HuH-7 (cell line): ENCODE results near the gene RBM43.
"Not testable (repeated sequence)": the region's sequence is repeated elsewhere in the genome, so short reads cannot be mapped to it uniquely, and the experiment has no call there.

Source experiments
- DNase-seq: peaks from one replicate; pipeline ENCODE4 v3.0.0; 2011; ENCODE audit warnings: low spot score

The RBM43 gene

GRCh38 chr2:151268085-151268484 lies 6.4 kb upstream of the RBM43 start:
- DNase-seq = no peak

DNA sequence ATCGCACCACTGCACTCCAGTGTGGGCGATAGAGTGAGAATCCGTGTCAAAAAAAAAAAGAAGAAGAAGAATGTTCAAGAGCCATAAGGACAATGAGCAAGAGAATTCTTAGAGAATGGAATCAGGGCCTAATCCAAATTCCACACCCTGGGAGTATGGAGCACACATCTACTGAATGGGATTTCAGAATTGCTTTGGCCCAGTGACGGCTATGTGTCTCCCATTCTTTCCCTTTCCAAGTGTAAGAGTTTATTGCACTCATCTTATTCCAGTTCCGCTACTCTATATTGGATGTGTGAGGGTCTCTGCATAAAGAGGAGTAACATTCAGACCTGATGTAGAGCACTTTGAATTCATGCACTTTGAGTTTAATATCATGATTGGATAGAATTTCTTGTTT lies 5.9 kb upstream of the RBM43 start:
- DNase-seq = no peak

- no peak for DNase-seq
These were observed 4.3 kb upstream of the RBM43 start for GRCh38 chr2:151265991-151266390.

GRCh38 chr2:151264157-151264825 lies 2.6 kb upstream of the RBM43 start:
- DNase-seq = peak; percentile 54

DNA sequence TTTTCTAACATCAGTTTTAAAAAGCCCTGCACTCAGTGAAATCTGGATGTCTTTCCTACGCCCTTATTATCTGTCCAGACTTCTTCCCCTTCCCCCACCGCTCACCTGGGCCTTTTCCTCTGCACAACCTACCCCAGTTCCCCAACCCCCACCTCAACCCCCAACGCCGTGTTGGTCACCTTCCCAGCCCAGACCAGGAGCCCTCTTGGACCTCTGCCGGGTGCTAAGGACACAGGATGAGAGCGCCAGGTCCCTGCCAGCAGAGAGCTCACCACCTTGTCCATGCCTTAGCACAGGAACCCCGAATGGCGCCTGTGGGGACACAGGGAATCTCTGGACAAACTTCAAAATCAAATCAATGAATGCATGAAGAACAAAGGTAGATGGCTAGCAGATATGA lies 966 bp upstream of the RBM43 start:
- DNase-seq = no peak

- DNase-seq = no peak
These were observed 271 bp upstream of the RBM43 start for GRCh38 chr2:151261977-151262291.

DNA sequence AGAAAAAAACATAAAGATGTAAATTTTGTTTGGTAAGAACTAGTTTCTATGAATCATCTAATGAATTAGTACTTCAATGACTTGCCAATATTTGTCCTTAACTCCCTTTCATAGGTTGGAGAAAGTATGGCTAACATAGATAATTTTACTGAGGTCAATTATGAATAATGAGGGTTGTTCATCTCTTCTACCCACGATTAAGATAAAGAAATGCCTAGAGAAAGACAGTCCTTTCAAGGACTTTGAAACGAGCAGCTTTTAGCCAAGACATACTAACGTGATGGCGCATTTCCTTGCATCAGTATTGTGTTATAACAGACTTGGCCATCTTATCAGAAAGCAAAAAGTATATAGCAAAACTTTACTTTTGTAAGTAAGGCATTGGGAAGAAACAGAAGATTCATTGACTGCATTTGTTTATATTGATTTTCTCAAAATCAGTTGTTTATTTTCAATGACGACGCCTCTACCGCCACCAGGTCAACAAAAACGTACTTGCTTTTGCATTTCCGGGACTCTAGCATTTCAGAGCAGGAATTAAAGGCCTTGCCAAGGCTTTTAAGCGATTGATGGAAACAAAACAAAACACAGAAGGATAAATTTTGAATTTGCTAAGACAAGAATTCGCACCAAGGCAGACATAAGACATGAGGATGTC lies 961 bp downstream of the RBM43 start:
- no peak for DNase-seq

- no peak for DNase-seq
These were observed 3.5 kb downstream of the RBM43 start for GRCh38 chr2:151258121-151258520.

GRCh38 chr2:151252646-151253045 lies 9.0 kb downstream of the RBM43 start:
- DNase-seq = no peak

DNA sequence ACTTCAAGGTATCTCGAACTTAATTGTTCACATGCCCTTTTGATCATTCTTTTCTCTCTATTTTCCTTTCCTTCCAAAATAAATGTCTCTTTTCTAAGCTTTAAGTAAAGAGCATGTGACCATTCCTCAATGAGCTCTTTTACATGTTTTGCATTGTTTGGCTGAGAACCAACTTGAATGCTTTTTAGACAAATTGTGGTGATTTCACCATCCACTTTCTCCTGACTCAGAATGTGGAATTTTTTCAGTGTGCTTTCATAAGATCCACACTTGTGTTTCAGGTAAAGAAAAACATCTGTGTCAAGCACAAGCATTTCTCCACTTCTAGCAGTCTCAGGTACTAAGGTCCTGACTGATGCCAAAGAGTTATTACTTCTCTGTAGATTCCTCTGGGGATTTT lies 10.7 kb downstream of the RBM43 start:
- DNase-seq = no peak

- no peak for DNase-seq
These were observed 14.2 kb downstream of the RBM43 start for GRCh38 chr2:151247432-151247831.

DNA sequence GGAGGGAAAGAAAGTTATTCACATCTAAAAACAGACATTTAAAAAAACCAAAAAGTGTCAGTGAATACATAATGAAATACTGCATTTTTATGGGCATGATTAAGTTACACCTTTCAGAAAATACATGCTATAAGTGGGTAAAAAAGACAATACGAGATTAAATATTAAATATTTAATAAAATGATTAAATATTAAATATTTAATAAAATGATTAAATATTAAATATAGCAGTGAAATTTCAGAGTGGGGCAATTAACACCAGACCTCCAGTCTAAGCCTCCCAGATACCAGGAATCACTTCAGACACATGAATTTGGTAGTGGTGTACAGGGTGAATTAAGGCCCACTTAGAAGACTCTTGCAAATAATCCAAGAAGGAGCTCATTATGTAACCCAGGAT lies 15.5 kb downstream of the RBM43 start:
- DNase-seq = no peak

- no peak for DNase-seq
These were observed 18.2 kb downstream of the RBM43 start for GRCh38 chr2:151243468-151243867.

GRCh38 chr2:151241224-151241623 lies 20.4 kb downstream of the RBM43 start:
- no peak for DNase-seq

DNA sequence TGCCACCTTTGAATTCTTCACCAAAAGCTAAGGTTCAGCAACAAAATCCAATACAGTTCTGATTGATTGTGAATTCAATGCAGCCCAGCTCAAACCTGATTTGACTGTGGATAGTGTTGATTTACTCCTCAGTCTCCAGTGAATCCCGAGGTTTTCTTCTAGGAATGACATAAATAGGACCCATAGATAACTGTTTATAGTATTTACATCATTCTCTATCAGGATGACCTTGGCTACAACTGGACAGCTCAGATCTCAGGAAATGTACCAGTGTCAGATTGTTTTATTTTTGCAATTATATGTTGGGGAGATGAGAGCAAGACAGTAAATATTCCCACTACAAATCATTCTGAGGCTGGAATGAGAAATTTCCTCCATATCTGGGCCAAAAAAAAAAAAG lies 21.2 kb downstream of the RBM43 start:
- DNase-seq = no peak

DNA sequence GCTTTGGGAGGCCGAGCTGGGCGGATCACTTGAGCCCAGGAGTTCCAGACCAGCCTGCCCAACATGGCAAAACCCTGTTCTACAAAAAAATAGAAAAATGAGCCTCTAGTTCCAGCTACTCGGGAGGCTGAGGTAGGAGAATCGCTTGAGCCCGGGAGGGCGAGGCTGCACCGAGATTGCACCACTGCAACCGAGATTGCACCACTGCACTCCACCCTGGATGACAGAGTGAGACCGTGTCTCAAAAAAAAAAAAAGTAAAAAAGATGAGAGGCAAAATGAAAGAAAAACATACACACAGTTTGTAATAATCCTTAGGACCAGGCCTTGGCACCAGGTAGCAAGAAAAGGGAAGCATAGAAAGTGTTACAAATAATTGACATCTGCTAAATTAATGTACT lies 22.0 kb downstream of the RBM43 start:
- DNase-seq = no peak

- peak; percentile 65 for DNase-seq
These were observed 22.9 kb downstream of the RBM43 start for GRCh38 chr2:151238527-151239487.

DNA sequence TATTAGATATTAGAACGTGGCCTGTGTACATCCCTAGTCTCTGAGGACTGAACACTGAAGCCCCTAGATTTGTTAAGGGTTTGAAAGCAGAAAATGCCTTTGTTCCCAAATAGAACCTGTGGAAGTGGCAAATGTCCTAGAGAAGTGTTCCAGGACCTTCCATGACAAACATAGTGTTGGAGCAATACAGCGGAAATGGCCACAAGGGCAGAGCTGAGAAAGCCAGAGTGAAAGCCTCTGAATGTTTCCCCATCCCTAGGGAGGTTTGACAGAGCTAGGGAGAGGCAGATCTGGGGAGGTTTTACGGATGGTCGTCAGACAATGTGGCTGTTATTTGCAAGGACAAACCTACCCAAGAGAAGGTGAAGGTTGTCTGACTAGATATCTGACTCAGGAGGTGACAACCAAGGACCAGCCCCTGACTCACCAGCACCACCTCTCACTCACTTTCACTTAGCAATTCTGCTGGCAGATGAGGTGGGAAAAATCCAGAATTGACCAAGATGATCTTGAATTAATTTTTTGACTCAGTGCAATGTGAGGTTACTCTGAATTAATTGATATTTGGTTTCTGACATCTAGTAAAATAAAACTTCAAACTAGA lies 24.1 kb downstream of the RBM43 start:
- no peak for DNase-seq

DNA sequence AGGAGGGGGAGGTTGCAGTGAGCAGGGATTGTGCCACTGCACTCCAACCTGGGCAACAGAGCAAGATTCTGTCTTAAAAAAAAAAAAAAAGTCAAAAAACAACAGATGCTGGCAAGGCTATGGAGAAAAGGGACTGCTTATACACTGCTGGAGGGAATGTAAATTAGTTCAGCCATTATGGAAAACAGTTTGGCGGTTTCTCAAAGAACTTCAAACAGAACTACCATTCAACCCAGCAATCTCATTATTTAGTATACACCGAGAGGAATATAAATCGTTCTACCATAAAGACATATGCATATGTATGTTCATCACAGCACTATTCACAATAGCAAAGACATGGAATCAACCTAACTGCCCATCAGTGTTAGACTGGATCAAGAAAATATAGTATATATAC lies 27.9 kb downstream of the RBM43 start:
- DNase-seq = not testable (repeated sequence)

GRCh38 chr2:151233288-151233687 lies 28.4 kb downstream of the RBM43 start:
- DNase-seq = not testable (repeated sequence)

DNA sequence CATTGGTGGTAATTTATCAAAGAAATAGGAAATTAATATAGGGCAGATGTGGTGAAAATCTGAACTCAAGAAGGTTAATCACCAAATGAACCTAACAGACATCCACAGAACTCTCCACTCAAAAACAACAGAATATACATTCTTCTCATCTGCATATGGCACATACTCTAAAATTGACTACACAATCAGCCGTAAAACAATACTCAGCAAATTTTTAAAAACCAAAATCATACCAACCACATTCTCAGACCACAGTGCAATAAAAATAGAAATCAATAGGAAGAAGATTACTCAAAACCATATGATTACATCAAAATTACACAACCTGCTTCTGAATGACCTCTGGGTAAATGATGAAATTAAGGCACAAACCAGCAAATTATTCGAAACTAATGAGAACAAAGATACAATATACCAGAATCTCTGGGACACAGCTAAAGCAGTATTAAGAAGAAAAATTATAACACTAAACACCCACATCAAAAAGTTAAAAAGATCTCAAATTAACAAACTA lies 31.0 kb downstream of the RBM43 start:
- no peak for DNase-seq

DNA sequence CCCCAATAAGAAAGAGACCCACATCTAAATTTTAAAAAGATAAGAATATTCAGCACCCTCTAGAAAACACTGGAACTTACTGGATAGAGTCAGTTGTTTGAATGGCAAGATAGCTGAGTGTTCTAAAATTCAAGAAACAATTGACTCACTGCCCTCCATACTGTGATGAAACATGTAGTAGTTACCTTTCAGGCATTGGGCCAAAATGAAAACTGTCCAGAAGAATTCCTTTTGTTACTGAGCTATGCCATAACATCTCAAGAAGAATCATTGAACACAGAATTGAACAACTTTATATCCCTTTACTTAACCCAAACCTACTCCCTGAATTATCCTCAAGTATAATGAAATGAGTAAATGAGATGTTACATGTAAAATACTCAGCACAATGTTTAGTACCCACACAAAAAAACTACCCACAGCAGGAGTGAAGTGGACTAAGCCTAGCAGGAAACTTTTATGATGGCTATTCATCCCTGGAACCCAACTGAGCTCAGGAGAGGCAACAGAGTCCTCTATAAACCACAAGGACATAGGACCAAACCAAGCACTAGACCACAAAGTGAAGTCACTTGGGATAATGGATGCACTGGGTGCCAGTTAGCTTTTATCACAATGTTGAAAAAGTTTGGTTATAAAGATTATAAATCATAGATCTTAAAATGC lies 32.7 kb downstream of the RBM43 start:
- DNase-seq = no peak
